Activated naive CD4-positive, alpha-beta T cell treated with anti-CD3 and anti-CD28 coated beads, Interleukin-2, amount 50 U/mL, for 72 hours (primary cell): ENCODE measurements around the gene FASN. TPM values are rescaled to one million over a fixed set of nuclear protein-coding genes. Genes with fewer than 3 reads are reported as not detected.

ENCODE experiments used
- ATAC-seq, 2 donors: fragments of 150-1000 bp; cut with Tn5 transposase; 2 replicates each; pipeline ENCODE4 v1.10.0; 2021; ENCODE audit warnings: mild to moderate bottlenecking in 2 of 2, moderate library complexity in 2 of 2
- DNase-seq, 2 donors: peaks; one replicate each; pipeline ENCODE4 v3.0.0; 2021 to 2022; ENCODE audit warnings: low spot score in 2 of 2
- H3K27ac Mint-ChIP-seq, 2 donors: one replicate each; pipeline ENCODE4 v1.8.0; 2022; ENCODE audit warnings: mild to moderate bottlenecking in 2 of 2, mixed read lengths in 2 of 2
- H3K36me3 Mint-ChIP-seq, 2 donors: one replicate each; pipeline ENCODE4 v1.8.0; 2022; ENCODE audit warnings: mixed read lengths in 2 of 2
- H3K9me3 Mint-ChIP-seq, 2 donors: one replicate each; pipeline ENCODE4 v1.8.0; 2022; ENCODE audit warnings: mixed read lengths in 2 of 2
- total RNA-seq, 2 donors: library from RNA; stranded (reverse); gene quantifications; one replicate each; pipeline ENCODE4 v1.2.3, GENCODE V29; 2022

FASN gene
- total RNA-seq, 2 donors from 2014 or later: 82.6 to 171 TPM

GRCh38 chr17:82077617-82078358, 20.2 kb downstream of the FASN start:
- Mint-ChIP-seq H3K9me3 (no peaks in the 10 kb centered on the region), H3K36me3 (no peaks in the 10 kb centered on the region), H3K27ac (no peak overlapping the region)
- ATAC-seq (no peak), DNase-seq (no peak)

- ATAC-seq (peak in 1 of 2 donors; percentile 23), DNase-seq (no peak)
- no peaks in the 10 kb centered on the region for H3K9me3 Mint-ChIP-seq
- H3K36me3 Mint-ChIP-seq: no peaks in the 10 kb centered on the region
- peak overlapping the region in 1 of 2 donors; percentile 44 for H3K27ac Mint-ChIP-seq
Observed at GRCh38 chr17:82076785-82077591, 21.0 kb downstream of the FASN start.

DNA sequence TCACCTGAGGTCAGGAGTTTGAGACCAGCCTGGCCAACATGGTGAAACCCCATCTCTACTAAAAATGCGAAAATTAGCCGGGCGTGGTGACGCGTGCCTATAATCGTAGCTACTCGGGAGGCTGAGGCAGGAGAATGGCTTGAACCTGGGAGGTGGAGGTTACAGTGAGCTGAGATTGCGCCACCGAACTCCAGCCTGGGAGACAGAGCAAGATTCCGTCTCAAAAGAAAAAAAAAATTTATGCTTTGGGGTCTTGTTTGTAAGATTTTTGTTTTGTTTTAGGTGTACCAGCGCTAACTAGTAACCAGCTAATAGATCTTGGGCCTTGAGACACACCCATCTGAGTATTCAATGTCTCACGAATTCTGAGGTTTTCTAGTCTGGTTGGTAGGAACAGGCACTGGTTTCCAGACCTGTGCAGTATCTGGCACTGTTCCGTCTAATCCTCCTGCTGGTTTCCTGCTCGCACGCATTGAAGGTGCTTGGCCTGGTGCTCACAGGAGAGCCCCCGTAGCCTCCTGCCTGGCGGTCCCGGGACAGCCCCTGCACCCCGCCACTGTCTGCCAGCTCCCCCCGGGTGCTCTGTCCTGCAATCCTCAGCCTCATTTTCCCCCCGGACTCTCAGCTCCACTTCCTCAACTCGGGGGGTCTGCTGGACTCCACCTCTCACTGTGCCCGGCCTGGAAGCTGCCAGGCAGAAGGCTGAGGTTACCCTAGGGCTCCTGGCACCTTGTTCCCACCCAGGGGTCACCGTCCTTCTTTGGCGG, 21.8 kb downstream of the FASN start:
- DNase-seq (no peak), ATAC-seq (no peak)
- Mint-ChIP-seq H3K27ac (peak overlapping the region in 1 of 2 donors; percentile 44), H3K36me3 (no peaks in the 10 kb centered on the region), H3K9me3 (no peaks in the 10 kb centered on the region)

DNA sequence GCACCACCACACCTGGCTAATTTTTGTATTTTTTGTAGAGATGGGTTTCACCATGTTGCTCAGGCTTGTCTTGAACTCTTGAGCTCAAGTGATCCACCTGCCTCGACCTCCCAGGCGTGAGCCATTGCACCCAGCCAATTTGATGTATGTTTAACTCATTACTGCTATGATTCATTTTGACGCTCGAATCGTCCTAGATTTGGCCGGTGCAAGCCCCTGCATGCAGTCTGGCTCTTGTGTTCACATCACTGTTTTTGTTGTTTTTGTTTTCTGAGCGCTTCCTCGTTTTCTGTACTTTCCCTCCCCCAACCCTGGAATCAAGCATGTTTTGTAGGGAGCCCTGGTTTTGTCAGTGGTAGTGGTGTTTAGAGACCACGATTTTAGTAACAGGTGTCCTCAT, 24.6 kb downstream of the FASN start:
- ATAC-seq (no peak), DNase-seq (no peak)
- Mint-ChIP-seq H3K36me3 (no peaks in the 10 kb centered on the region), H3K9me3 (no peaks in the 10 kb centered on the region), H3K27ac (no peak overlapping the region)

- no peaks in the 10 kb centered on the region for H3K9me3 Mint-ChIP-seq
- no peaks in the 10 kb centered on the region for H3K36me3 Mint-ChIP-seq
- no peak overlapping the region for H3K27ac Mint-ChIP-seq
- ATAC-seq (no peak), DNase-seq (no peak)
Observed at GRCh38 chr17:82072827-82073226, 25.2 kb downstream of the FASN start.

DNA sequence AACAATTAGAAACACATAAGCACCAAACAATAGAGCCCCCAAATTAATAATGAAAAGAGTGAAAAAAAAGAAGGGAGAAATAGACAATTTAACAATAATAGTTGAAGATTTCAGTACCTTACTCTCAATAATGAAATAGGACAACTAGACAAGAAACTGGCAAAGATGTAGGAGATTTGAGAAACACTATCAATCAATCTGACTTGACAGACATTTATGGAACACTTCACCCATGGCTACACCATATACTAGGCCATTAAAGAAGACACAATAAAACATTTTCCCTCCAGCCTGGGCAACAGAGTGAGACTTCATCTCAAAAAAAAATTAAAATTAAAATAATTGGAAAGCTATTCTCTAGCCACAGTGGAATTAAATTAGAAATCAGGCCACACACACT, 27.4 kb downstream of the FASN start:
- ATAC-seq (no peak), DNase-seq (no peak)
- Mint-ChIP-seq H3K27ac (peak overlapping the region in 1 of 2 donors; percentile 11), H3K36me3 (peaks cover 0 to 4% of the 10 kb centered on the region in 2 donors), H3K9me3 (no peaks in the 10 kb centered on the region)

DNA sequence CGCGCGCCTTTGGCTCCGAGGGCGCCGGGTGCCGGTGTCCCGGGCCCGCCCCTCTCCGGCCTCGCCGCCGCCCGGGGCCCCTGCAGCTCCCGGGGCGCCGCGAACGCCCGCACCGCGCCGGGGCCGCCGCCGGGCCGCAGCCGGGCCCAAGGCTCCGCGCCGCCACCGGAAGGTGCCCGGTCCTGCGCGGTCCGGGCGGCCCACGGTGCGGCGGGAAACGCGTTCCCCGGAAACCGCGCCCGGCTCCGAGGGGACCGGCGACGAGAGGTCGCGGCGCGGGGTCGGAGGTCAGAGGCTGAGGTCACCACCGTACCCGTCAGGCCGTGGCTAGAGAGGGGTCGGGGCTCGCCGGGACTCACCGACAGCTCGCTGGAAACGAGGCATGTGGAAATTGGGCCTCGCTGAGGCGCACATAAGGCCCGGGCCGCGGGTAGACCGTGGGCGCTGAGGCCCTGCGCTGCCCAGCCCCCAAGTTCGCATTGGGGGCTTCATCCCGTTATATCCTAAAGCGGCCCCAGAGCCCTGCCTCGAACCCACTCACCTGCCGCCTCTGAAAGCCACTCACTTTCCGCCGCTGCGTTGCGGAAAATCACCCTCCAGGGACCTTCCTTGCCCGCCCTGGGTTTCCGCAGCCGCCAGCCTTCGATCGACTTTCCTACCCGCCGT, 32.3 kb downstream of the FASN start, which contains the start of gene DUS1L:
DUS1L (minus strand) TSS at position 167 of the 666 bp plus-strand sequence. CDS start 745 bp downstream, outside the sequence.
- peak; percentile 83 to 89 for ATAC-seq
- Mint-ChIP-seq H3K36me3 (peaks cover 0 to 4% of the 10 kb centered on the region in 2 donors), H3K27ac (peak within 1 kb of the TSS; percentile 89 to 93), H3K9me3 (no peaks in the 10 kb centered on the region)
- peak; percentile 76 to 85 for DNase-seq

- peak; percentile 63 to 71 for ATAC-seq
- H3K36me3 Mint-ChIP-seq: peaks cover 0 to 4% of the 10 kb centered on the region in 2 donors
- no peaks in the 10 kb centered on the region for H3K9me3 Mint-ChIP-seq
- no peak for DNase-seq
- peak overlapping the region in 1 of 2 donors; percentile 57 for H3K27ac Mint-ChIP-seq
Observed at GRCh38 chr17:82065193-82065637, 32.8 kb downstream of the FASN start.

DNA sequence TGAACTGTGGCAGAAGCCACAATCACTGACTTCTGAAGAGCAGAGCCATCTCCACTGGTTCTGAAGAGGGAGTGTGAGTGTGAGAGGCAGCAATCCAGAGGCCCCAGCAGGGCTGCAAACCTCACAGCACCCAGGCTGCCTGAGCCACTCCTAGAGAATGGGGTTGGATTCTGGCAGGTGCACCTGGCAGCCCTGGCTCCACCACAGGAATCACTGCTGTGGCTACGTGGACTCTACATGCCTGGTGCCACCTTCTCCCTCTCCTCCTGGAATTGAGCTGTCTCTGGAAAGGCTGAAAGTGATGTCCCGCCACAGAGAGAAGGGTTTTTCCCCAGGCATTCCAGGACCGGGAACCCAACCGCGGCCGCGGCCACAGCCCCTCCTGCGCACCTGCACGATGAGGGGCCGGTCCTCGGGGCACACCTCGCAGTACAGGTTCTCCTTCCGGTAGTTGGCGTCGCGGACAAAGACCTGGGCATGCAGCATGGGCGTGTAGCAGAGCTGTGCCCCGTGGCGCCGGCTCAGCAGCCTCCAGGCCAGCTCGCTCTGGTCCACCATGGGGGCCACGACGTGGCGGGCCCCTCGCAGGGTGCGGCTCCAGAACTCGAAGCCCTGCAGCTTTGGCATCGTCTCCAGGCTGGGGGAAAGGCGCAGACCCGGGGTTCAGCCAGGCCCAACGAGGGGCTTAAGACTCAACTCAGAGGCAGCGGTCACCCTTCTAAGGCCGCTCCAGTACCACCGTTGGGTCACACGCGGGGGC, 33.4 kb downstream of the FASN start:
- no peak for ATAC-seq
- H3K9me3 Mint-ChIP-seq: no peaks in the 10 kb centered on the region
- DNase-seq: no peak
- H3K36me3 Mint-ChIP-seq: peaks cover 0 to 4% of the 10 kb centered on the region in 2 donors
- peak overlapping the region in 1 of 2 donors; percentile 57 for H3K27ac Mint-ChIP-seq

DNA sequence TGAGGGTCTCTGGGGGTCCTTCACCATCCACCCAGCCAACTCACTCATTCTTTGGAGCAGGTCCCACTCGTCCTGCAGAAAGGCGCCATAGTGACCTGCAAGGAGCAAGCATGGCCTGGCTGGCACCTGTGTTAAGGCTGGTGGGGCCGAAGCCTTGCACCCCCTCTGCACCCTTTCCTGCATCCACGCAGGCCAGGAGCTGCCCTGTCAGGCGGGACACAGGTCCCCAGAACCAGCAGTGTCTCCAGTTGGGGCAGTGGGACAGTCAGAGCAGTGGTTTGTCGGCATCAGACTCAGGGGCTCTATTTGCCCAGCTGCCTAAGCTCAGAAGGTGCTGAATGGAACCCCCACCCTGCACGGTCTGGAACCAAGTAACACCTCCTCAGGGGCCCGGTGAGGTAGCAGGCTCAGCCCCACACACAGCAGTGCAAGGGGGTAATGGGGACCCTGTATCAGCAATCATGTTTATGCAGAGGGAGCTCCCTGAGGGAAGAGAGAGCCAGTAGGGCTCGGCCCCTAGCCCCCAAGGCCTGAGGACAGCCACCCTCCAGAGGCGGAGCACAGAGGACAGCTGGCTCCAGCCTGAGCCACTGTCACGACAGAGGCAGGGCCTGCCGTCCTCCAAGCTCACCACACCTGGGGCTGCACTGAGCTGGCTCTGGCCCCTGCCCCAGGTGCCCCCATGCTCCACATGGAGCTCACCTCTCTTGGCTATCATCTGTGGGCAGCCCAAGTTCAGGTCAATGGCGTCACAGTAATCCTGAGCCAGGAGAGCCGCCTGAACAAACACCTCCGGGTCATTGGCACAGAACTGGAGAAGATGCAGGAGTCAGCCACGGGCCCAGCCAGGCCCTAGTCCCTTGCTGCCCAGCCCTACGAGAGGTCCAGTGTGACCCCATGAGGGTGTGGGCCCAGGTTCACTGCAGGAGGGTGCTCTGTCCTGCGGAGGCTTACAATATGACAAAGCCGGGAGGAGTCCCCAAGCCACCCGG, 34.3 kb downstream of the FASN start:
- Mint-ChIP-seq H3K27ac (peak overlapping the region in 1 of 2 donors; percentile 57), H3K36me3 (peaks cover 0 to 4% of the 10 kb centered on the region in 2 donors), H3K9me3 (no peaks in the 10 kb centered on the region)
- no peak for DNase-seq
- ATAC-seq: no peak

DNA sequence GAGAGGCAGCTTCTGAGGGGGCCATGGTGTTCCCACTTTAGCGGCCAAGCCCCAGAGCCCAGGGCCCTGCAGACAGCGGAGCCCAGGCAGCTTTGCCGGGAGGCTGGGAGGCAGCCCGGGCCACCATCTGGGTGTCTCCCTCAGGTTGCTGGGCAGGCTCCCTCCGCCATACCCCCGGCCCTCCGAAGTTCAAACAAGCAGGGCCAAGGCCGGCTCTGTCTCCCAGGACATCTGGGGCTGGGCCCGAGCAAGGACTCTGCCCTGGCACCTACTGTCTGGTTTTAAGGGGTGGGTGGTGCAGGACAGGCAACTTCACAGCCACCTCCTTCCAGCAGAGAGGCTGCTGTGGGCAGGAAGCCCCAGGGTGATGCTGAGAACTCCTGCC, 35.1 kb downstream of the FASN start:
- ATAC-seq (no peak), DNase-seq (no peak)
- Mint-ChIP-seq H3K27ac (no peak overlapping the region), H3K36me3 (peaks cover 0 to 4% of the 10 kb centered on the region in 2 donors), H3K9me3 (no peaks in the 10 kb centered on the region)

GRCh38 chr17:82062076-82062983, 35.7 kb downstream of the FASN start:
- H3K9me3 Mint-ChIP-seq: no peaks in the 10 kb centered on the region
- peaks cover 0 to 4% of the 10 kb centered on the region in 2 donors for H3K36me3 Mint-ChIP-seq
- DNase-seq: no peak
- ATAC-seq: no peak
- H3K27ac Mint-ChIP-seq: no peak overlapping the region

DNA sequence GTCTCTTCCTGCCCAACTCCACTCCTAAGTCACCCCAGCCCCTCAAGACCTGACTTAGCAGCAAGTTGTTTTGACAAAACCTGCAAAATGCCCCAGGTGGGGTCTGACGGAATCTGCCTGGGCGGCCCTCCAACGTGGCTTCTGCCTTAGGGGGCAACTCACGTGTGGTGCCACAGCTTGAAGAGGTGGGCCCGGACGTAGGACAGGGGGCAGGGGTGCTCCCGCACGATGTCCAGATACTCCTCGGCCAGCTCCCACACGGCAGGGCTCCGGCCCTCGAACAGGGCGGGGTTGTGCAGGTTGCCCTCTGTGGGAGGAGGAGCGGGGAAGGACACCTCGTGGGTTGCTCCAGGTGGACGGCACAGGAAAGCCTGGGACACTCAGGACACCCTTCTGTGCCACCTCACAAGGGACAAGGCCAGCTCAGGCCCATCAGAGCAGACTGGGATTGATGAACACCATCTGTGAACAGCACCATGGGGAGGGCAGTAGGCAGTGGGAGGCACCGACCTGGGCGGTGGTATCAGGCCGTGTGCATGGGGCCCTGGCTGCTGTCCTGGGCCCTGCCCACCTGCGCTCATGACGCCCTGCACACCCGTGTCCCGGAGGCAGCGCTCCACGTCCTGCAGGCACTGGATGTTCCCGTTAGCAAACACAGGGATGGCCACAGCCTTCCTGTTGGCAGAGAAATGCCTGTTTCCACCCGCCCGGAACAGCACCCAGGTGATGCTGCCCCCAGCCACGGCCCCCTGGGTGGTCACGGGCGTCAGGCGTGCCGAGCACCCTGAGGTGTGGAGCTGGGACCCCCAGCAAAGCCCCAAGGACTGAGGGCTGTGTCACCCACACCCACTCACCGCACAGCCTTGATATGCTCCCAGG, 36.8 kb downstream of the FASN start:
- DNase-seq: no peak
- H3K36me3 Mint-ChIP-seq: peaks cover 0 to 3% of the 10 kb centered on the region in 2 donors
- no peak for ATAC-seq
- H3K9me3 Mint-ChIP-seq: no peaks in the 10 kb centered on the region
- peak overlapping the region in 1 of 2 donors; percentile 75 for H3K27ac Mint-ChIP-seq
